Activated CD4-positive, alpha-beta T cell treated with anti-CD3 and anti-CD28 coated beads, Interleukin-2, amount 10 ng/mL, durations not matched to agents 24 days and 14 days (primary cell): ENCODE results near the gene TFF1. TPM values are rescaled to one million over a fixed set of nuclear protein-coding genes. Genes with fewer than 3 reads are reported as not detected.

ENCODE experiments used
- DNase-seq: peaks from one replicate; pipeline ENCODE4 v3.0.0; 2022
- H3K27ac Mint-ChIP-seq: one replicate; pipeline ENCODE4 v1.8.0; 2022; ENCODE audit warnings: mild to moderate bottlenecking, mixed read lengths
- H3K27me3 Mint-ChIP-seq: one replicate; pipeline ENCODE4 v1.8.0; 2022; ENCODE audit warnings: mixed read lengths
- H3K36me3 Mint-ChIP-seq: one replicate; pipeline ENCODE4 v1.8.0; 2022; ENCODE audit warnings: low read depth, mild to moderate bottlenecking, mixed read lengths
- H3K4me1 Mint-ChIP-seq: one replicate; pipeline ENCODE4 v1.8.0; 2021; ENCODE audit warnings: mixed read lengths
- H3K4me3 Mint-ChIP-seq: one replicate; pipeline ENCODE4 v1.8.0; 2022; ENCODE audit warnings: mild to moderate bottlenecking, moderate library complexity, mixed read lengths
- H3K9me3 Mint-ChIP-seq: one replicate; pipeline ENCODE4 v1.8.0; 2021; ENCODE audit warnings: mixed read lengths
- intact Hi-C: fragments of 100-400 bp; cut with micrococcal nuclease; formaldehyde crosslinking; loops from one replicate; pipeline ENCODE4 v1.15.1; 2023
- total RNA-seq: library from RNA; stranded (reverse); gene quantifications from 2 replicates; pipeline ENCODE4 v1.2.3, GENCODE V29; 2022

The TFF1 gene
- total RNA-seq, 1 donor from 2014 or later, result not detected

- intact Hi-C loops, result no loop called here
- Mint-ChIP-seq H3K27me3 (peaks cover 2% of the 10 kb centered on the region), H3K36me3 (no peaks in the 10 kb centered on the region), H3K9me3 (no peaks in the 10 kb centered on the region), H3K4me3 (no peak overlapping the region), H3K27ac (no peak overlapping the region), H3K4me1 (peaks cover 2% of the 10 kb centered on the region)
- DNase-seq, result no peak
Measured at GRCh38 chr21:42316891-42317290, 49.4 kb downstream of the TFF1 start.

GRCh38 chr21:42315296-42315891 is 50.9 kb downstream of the TFF1 start, which contains the start of gene TFF3:
Gene TFF3 (minus strand): TSS chr21:42315409. CDS start chr21:42315374, 35 bp downstream.
- DNase-seq, result no peak
- intact Hi-C loops, result no loop called here
- peaks cover 3% of the 10 kb centered on the region for H3K27me3 Mint-ChIP-seq
- H3K4me1 Mint-ChIP-seq, result peaks cover 2% of the 10 kb centered on the region
- no peaks in the 10 kb centered on the region for H3K9me3 Mint-ChIP-seq
- H3K27ac Mint-ChIP-seq, result no peak within 1 kb of the TSS
- H3K36me3 Mint-ChIP-seq, result no peaks in the 10 kb centered on the region
- H3K4me3 Mint-ChIP-seq, result no peak within 1 kb of the TSS

GRCh38 chr21:42314616-42315295 is 51.6 kb downstream of the TFF1 start:
- no peak for DNase-seq
- Mint-ChIP-seq H3K27me3 (peaks cover 5% of the 10 kb centered on the region), H3K4me1 (peaks cover 3% of the 10 kb centered on the region), H3K4me3 (no peak overlapping the region), H3K36me3 (no peaks in the 10 kb centered on the region), H3K9me3 (no peaks in the 10 kb centered on the region), H3K27ac (no peak overlapping the region)
- intact Hi-C loops, result no loop called here

- no peaks in the 10 kb centered on the region for H3K9me3 Mint-ChIP-seq
- intact Hi-C loops, result no loop called here
- peaks cover 5% of the 10 kb centered on the region for H3K27me3 Mint-ChIP-seq
- H3K36me3 Mint-ChIP-seq, result no peaks in the 10 kb centered on the region
- DNase-seq, result no peak
- no peak overlapping the region for H3K4me3 Mint-ChIP-seq
- no peak overlapping the region for H3K27ac Mint-ChIP-seq
- peaks cover 4% of the 10 kb centered on the region for H3K4me1 Mint-ChIP-seq
Measured at GRCh38 chr21:42313501-42313969, 52.8 kb downstream of the TFF1 start.

GRCh38 chr21:42312626-42313104 is 53.7 kb downstream of the TFF1 start:
- H3K36me3 Mint-ChIP-seq, result no peaks in the 10 kb centered on the region
- no peaks in the 10 kb centered on the region for H3K9me3 Mint-ChIP-seq
- no peak overlapping the region for H3K27ac Mint-ChIP-seq
- no peak for DNase-seq
- intact Hi-C loops, result no loop called here
- H3K27me3 Mint-ChIP-seq, result peaks cover 6% of the 10 kb centered on the region
- H3K4me1 Mint-ChIP-seq, result peaks cover 4% of the 10 kb centered on the region
- no peak overlapping the region for H3K4me3 Mint-ChIP-seq

Other genes with a start within 250 kb of the TFF1 start
- gene ABCG1, start 147.4 kb downstream of the TFF1 start, total RNA-seq, result 10.3 and 11.4 TPM in 2 replicates
- not detected in 2 replicates for gene TFF3, start 51.1 kb downstream of the TFF1 start, total RNA-seq
- gene TFF2, start 15.5 kb downstream of the TFF1 start, total RNA-seq, result not detected in 2 replicates
- 56.9 and 58.7 TPM in 2 replicates for gene TMPRSS3, start 29.5 kb upstream of the TFF1 start, total RNA-seq
- gene UBASH3A, start 37.4 kb upstream of the TFF1 start, total RNA-seq, result 61.4 and 65.7 TPM in 2 replicates
- not detected in 2 replicates for gene RSPH1, start 129.7 kb upstream of the TFF1 start, total RNA-seq
- gene SLC37A1, start 147.3 kb upstream of the TFF1 start, total RNA-seq, result 19.5 and 23.0 TPM in 2 replicates